Caco-2 (cell line): Measurements from ENCODE around the gene COPZ1. TPM values are rescaled to one million over a fixed set of nuclear protein-coding genes. Genes with fewer than 3 reads are reported as not detected.

Experiments used
- BruUV-seq: library from RNA; stranded (reverse); fragments of 400-500 nt; replicated peaks from 2 replicates; lab custom pipeline; 2021; lab: Mats Ljungman, UMichigan
- CTCF ChIA-PET: fragments of 300-600 bp; sonication (Branson Sonifier 250); formaldehyde crosslinking; loops from one replicate; lab custom pipeline; 2022; ENCODE audit warnings: antibody characterized with exemption; lab: Charles Lee
- POLR2A ChIA-PET: fragments of 300-600 bp; sonication (Branson Sonifier 250); formaldehyde crosslinking; loops from one replicate; lab custom pipeline; 2022; ENCODE audit warnings: antibody characterized with exemption; lab: Charles Lee
- DNase-seq, 2 experiments: peaks; one replicate each; pipeline versions ENCODE4 v3.0.0 to v3.0.0-alpha.2; 2020 to 2022
- H3K27me3 ChIP-seq: replicated peaks from 2 replicates; pipeline ENCODE4 v1.6.0; 2011; ENCODE audit warnings: low read length; ENCODE audit not compliant: control insufficient read depth, insufficient read depth
- H3K36me3 ChIP-seq: 2 replicates; pipeline ENCODE4 v1.5.1; 2011; ENCODE audit warnings: low read length; ENCODE audit not compliant: control insufficient read depth, insufficient read depth
- H3K4me1 ChIP-seq: fragments of 250-450 bp; sonication (Bioruptor Pico); 2 replicates; pipeline ENCODE4 v1.5.1; 2020; ENCODE audit warnings: mild to moderate bottlenecking
- H3K4me3 ChIP-seq: 2 replicates; pipeline ENCODE4 v1.5.1; 2011; ENCODE audit warnings: low read depth, mild to moderate bottlenecking, control low read depth, low read length
- H3K9me3 ChIP-seq: fragments of 250-450 bp; sonication (Bioruptor Pico); 2 replicates; pipeline ENCODE4 v1.5.1; 2020; ENCODE audit warnings: mild to moderate bottlenecking, moderate library complexity
- H3K27ac Mint-ChIP-seq: one replicate; pipeline ENCODE4 v1.8.0; 2022; ENCODE audit warnings: mixed read lengths; ENCODE audit not compliant: unreplicated experiment
- H3K27me3 Mint-ChIP-seq: one replicate; pipeline ENCODE4 v1.8.0; 2022; ENCODE audit warnings: mixed read lengths; ENCODE audit not compliant: insufficient read depth, unreplicated experiment
- H3K36me3 Mint-ChIP-seq: one replicate; pipeline ENCODE4 v1.8.0; 2022; ENCODE audit warnings: mild to moderate bottlenecking, mixed read lengths; ENCODE audit not compliant: insufficient read depth, unreplicated experiment
- H3K4me1 Mint-ChIP-seq: one replicate; pipeline ENCODE4 v1.8.0; 2022; ENCODE audit warnings: low read depth, mixed read lengths; ENCODE audit not compliant: unreplicated experiment
- H3K4me3 Mint-ChIP-seq: one replicate; pipeline ENCODE4 v1.8.0; 2022; ENCODE audit warnings: mild to moderate bottlenecking, moderate library complexity, mixed read lengths; ENCODE audit not compliant: unreplicated experiment
- H3K9me3 Mint-ChIP-seq: one replicate; pipeline ENCODE4 v1.8.0; 2022; ENCODE audit warnings: mixed read lengths; ENCODE audit not compliant: unreplicated experiment
- intact Hi-C: fragments of 100-400 bp; cut with micrococcal nuclease; formaldehyde crosslinking; loops from one replicate; pipeline ENCODE4 v1.10.0; 2022; ENCODE audit not compliant: unreplicated experiment
- total RNA-seq: library from RNA; stranded (reverse); gene quantifications from 2 replicates; pipeline ENCODE4 v1.2.3, GENCODE V29; 2022
- TF ChIP-seq, protein P1 (sequence below), 2 experiments: fragments of 200-600 bp in 1 of 2; IDR thresholded peaks; 1 replicate in 1 of 2; 2 replicates in 1 of 2; pipeline versions ENCODE4 v1.5.1 to v1.8.0; 2011 to 2022; ENCODE audit warnings: antibody characterized with exemption in 1 of 2, control low read depth in 1 of 2, inconsistent platforms in 1 of 2, low read depth in 1 of 2, low read length in 1 of 2, mild to moderate bottlenecking in 1 of 2, moderate library complexity in 1 of 2; ENCODE audit not compliant: insufficient read depth in 1 of 2, severe bottlenecking in 1 of 2, unreplicated experiment in 1 of 2

The COPZ1 gene
- total RNA-seq, 1 experiment from 2014 or later = 129 TPM

DNA sequence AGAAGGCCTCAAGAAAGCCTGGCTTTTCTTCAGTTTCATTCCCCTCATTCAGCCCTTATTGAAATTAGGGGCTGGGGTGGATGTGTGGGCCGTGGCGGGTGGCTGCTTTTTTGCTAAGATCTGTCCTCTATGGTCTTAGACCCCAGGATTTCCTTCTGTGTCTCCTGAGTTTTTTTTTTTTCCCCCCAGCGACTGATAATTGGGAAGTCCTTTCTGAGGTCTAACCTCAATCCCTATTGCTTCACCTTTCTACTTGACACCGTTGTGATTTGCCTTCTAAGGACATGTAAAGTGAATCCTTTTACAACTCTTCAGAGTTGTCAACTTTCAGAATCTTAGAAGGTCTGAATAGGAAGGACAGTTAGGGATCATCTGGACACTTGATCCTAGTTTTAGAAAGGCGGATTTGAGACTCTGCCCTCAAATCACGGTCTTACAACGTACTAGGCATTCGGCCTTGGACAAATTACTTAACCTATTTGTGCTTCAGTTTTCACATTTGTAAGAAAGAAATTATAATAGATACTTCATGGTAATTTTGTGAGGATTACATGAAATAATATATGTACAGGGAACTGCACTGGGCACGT lies 34.9 kb downstream of the COPZ1 start:
- ChIA-PET POLR2A (interaction anchor here (0.9 to 2.9 kb wide), 4 partner anchors 24 to 108 kb away, joined by 4 to 29 read pairs (median 6); partner anchors contain the start of genes CBX5, COPZ1 and HNRNPA1), CTCF (interaction anchor here (0.7 to 3.3 kb wide), 12 partner anchors 8 to 145 kb away, joined by 3 to 44 read pairs (median 5); partner anchors contain the start of genes CBX5, COPZ1 and HNRNPA1)
- Histone ChIP-seq H3K4me1 (peaks cover 11% of the 10 kb centered on the region), H3K36me3 (no peaks in the 10 kb centered on the region), H3K9me3 (no peaks in the 10 kb centered on the region), H3K27me3 (no peaks in the 10 kb centered on the region), H3K4me3 (peak overlapping the region; percentile 39)
- Mint-ChIP-seq H3K4me1 (peaks cover 4% of the 10 kb centered on the region), H3K4me3 (no peak overlapping the region), H3K27ac (no peak overlapping the region), H3K27me3 (no peaks in the 10 kb centered on the region), H3K9me3 (no peaks in the 10 kb centered on the region), H3K36me3 (no peaks in the 10 kb centered on the region)
- DNase-seq = no peak
- TSS peak; percentile 92 for BruUV-seq
- TF ChIP-seq, protein P1, sequence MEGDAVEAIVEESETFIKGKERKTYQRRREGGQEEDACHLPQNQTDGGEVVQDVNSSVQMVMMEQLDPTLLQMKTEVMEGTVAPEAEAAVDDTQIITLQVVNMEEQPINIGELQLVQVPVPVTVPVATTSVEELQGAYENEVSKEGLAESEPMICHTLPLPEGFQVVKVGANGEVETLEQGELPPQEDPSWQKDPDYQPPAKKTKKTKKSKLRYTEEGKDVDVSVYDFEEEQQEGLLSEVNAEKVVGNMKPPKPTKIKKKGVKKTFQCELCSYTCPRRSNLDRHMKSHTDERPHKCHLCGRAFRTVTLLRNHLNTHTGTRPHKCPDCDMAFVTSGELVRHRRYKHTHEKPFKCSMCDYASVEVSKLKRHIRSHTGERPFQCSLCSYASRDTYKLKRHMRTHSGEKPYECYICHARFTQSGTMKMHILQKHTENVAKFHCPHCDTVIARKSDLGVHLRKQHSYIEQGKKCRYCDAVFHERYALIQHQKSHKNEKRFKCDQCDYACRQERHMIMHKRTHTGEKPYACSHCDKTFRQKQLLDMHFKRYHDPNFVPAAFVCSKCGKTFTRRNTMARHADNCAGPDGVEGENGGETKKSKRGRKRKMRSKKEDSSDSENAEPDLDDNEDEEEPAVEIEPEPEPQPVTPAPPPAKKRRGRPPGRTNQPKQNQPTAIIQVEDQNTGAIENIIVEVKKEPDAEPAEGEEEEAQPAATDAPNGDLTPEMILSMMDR (IDR thresholded peaks at IDR 0.05; ENCODE audit: insufficient read depth in 1 of 2, low read depth in 1 of 2, low read length in 1 of 2, severe bottlenecking in 1 of 2, unreplicated experiment in 1 of 2) = no peak
- intact Hi-C loops = loop anchor here (1.0 to 2.0 kb wide), 5 partner anchors 23 to 109 kb away; partner anchors contain the start of genes CBX5, HNRNPA1 and NFE2

DNA sequence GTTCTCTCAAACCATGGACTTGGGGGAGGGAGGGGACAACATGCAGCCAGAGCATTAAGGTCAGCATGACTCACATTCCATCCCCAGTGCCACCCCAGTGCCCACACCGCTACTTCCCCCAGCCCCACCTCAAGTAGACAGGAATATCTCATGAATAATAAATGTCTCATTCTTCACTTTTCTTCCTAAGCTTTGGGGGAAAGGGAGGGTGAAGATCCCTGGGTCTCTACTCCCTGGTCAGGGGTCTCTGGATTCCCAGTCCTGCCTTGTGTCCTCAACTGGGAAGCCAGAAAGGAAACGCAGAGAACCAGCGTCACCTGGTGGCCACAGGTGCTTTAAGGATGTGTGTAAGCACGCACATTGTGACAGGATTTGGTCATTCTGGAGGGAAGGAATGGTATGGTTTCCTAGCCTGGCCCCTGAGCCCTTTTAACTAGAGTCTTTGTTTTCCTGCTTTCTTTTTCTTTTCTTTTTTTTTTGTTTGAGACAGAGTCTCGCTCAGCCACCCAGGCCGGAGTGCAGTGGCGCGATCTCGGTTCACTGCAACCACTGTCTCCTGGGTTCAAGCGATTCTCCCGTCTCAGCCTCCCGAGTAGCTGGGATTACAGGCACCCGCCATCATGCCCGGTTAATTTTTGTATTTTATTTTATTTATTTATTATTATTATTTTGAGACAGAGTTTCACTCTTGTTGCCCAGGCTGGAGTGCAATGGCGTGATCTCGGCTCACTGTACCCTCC lies 36.0 kb downstream of the COPZ1 start:
- H3K9me3 ChIP-seq = no peaks in the 10 kb centered on the region
- CTCF ChIA-PET = interaction anchor here (0.5 to 3.3 kb wide), 6 partner anchors 7 to 146 kb away, joined by 3 to 33 read pairs (median 4); no protein-coding TSS in a partner anchor
- intact Hi-C loops = loop anchor here (1.0 to 2.0 kb wide), 4 partner anchors 67 to 141 kb away; partner anchors contain the start of genes CBX5 and HNRNPA1
- peaks cover 11% of the 10 kb centered on the region for H3K4me1 ChIP-seq
- H3K27me3 Mint-ChIP-seq = no peaks in the 10 kb centered on the region
- H3K4me1 Mint-ChIP-seq = no peaks in the 10 kb centered on the region
- peak; percentile 87 to 88 for DNase-seq
- H3K36me3 Mint-ChIP-seq = no peaks in the 10 kb centered on the region
- H3K4me3 ChIP-seq = no peak overlapping the region
- H3K27ac Mint-ChIP-seq = peak overlapping the region; percentile 48
- no TSS peak for BruUV-seq
- POLR2A ChIA-PET = no interaction called here
- no peaks in the 10 kb centered on the region for H3K27me3 ChIP-seq
- H3K4me3 Mint-ChIP-seq = no peak overlapping the region
- H3K9me3 Mint-ChIP-seq = no peaks in the 10 kb centered on the region
- no peaks in the 10 kb centered on the region for H3K36me3 ChIP-seq
- TF ChIP-seq, protein P1 (IDR thresholded peaks at IDR 0.05; ENCODE audit: insufficient read depth in 1 of 2, low read depth in 1 of 2, low read length in 1 of 2, severe bottlenecking in 1 of 2, unreplicated experiment in 1 of 2) = peak; percentile 90 to 97

DNA sequence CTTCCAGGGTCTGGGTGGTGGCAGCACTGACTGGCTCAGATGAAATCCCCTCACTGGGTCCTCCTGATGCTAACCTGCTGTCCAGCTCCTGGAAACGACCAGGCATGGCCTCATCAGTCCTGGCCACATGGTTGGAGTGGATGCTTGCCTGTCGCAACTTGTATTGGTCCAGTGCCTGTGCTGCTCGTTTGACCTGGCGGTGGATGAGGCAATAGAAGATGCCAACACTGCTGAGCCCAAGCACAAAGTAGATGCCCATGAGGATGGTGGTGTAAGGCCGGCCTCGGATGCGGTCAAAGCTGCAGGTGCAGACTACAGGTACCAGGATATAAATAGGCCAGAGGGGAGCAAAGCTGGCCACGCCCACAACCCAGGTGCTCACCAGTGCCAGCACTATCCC lies 38.1 kb downstream of the COPZ1 start:
- BruUV-seq = no TSS peak
- Histone ChIP-seq H3K4me3 (no peak overlapping the region), H3K36me3 (no peaks in the 10 kb centered on the region), H3K4me1 (peaks cover 7% of the 10 kb centered on the region), H3K27me3 (no peaks in the 10 kb centered on the region), H3K9me3 (no peaks in the 10 kb centered on the region)
- ChIA-PET CTCF (interaction anchor here (1.5 kb wide), 2 partner anchors 17 to 27 kb away, joined by 4 read pairs; no protein-coding TSS in a partner anchor), POLR2A (interaction anchor here (0.9 kb wide), 1 partner anchor 38 kb away, joined by 3 read pairs; the partner anchor contains the start of gene COPZ1)
- Mint-ChIP-seq H3K27ac (no peak overlapping the region), H3K36me3 (no peaks in the 10 kb centered on the region), H3K9me3 (no peaks in the 10 kb centered on the region), H3K4me3 (no peak overlapping the region), H3K27me3 (no peaks in the 10 kb centered on the region), H3K4me1 (no peaks in the 10 kb centered on the region)
- no peak for DNase-seq
- TF ChIP-seq, protein P1 (IDR thresholded peaks at IDR 0.05; ENCODE audit: insufficient read depth in 1 of 2, low read depth in 1 of 2, low read length in 1 of 2, severe bottlenecking in 1 of 2, unreplicated experiment in 1 of 2) = no peak
- intact Hi-C loops = no loop called here
